Measurements from ENCODE around the gene DDHD1. TPM values are rescaled to one million over a fixed set of nuclear protein-coding genes. Genes with fewer than 3 reads are reported as not detected.
"Not testable (repeated sequence)": the region's sequence is repeated elsewhere in the genome, so short reads cannot be mapped to it uniquely, and the experiment has no call there.

The DDHD1 gene
- total RNA-seq, 1 experiment from 2014 or later = 20.0 TPM

DNA sequence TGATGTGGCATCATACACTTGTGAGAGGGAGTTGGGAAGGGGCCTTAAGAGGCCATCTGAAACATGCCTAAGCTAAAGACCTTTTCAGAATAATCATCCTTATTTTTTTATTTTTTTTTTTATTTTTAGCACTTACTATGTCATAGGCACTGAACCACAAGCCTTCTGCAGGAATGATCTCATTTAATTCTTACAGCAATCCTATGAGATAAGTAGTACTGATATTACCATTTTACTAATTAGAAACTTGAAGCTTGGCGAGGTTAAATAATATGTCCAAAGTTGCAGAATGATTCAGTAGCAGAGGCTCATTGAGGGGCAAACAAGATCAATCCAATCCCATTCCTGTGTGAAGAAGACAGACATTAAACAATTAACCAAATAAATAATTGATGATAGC is 33.4 kb upstream of the DDHD1 start (continued):
- TF ChIP-seq, protein P1, sequence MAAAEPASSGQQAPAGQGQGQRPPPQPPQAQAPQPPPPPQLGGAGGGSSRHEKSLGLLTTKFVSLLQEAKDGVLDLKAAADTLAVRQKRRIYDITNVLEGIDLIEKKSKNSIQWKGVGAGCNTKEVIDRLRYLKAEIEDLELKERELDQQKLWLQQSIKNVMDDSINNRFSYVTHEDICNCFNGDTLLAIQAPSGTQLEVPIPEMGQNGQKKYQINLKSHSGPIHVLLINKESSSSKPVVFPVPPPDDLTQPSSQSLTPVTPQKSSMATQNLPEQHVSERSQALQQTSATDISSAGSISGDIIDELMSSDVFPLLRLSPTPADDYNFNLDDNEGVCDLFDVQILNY (CRISPR knock-in tag; IDR thresholded peaks at IDR 0.05) = no peak
- TF ChIP-seq ZNF232 (CRISPR knock-in tag; IDR thresholded peaks at IDR 0.05) = no peak

DNA sequence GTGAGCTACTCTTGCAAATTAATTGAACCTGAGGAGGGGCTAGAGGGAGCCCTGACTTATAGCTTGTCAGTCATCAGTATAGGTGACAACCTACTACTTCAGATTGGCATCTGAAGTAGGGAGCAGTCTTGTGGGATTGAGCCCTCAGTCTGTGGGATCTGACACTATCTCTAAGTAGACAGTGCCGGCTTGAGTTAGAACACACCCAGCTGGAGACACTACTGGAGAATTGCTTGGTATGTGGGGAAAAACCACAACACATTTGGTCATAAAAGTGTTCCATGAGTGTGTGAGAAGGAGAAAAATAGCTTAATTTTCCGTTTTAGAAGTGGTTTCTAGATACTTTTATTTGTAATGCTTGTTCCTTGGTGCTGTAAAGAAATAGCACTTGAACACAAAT is 30.5 kb upstream of the DDHD1 start:
- TF ChIP-seq NR3C1 (CRISPR knock-in tag; conservative IDR thresholded peaks at IDR 0.05; ENCODE audit: low read depth) = no peak
- TF ChIP-seq RELA (CRISPR knock-in tag; IDR thresholded peaks at IDR 0.05; ENCODE audit: borderline replicate concordance) = no peak
- no peak for TF ChIP-seq ZNF121 (CRISPR knock-in tag; IDR thresholded peaks at IDR 0.05)
- no peak for TF ChIP-seq ESRRA (CRISPR knock-in tag; IDR thresholded peaks at IDR 0.05; ENCODE audit: borderline replicate concordance)
- TF ChIP-seq ZSCAN18 (CRISPR knock-in tag; IDR thresholded peaks at IDR 0.05) = no peak
- TF ChIP-seq ZNF138 (CRISPR knock-in tag; conservative IDR thresholded peaks at IDR 0.05) = no peak
- TF ChIP-seq OVOL2 (CRISPR knock-in tag; IDR thresholded peaks at IDR 0.05; ENCODE audit: borderline replicate concordance) = no peak
- TF ChIP-seq, protein P2, sequence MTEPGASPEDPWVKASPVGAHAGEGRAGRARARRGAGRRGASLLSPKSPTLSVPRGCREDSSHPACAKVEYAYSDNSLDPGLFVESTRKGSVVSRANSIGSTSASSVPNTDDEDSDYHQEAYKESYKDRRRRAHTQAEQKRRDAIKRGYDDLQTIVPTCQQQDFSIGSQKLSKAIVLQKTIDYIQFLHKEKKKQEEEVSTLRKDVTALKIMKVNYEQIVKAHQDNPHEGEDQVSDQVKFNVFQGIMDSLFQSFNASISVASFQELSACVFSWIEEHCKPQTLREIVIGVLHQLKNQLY (CRISPR knock-in tag; IDR thresholded peaks at IDR 0.05) = no peak
- TF ChIP-seq ZNF416 (CRISPR knock-in tag; IDR thresholded peaks at IDR 0.05) = no peak
- TF ChIP-seq AR (CRISPR knock-in tag; IDR thresholded peaks at IDR 0.05) = no peak
- TF ChIP-seq NR1H2 (CRISPR knock-in tag; IDR thresholded peaks at IDR 0.05) = no peak
- TF ChIP-seq CDX4 (CRISPR knock-in tag; IDR thresholded peaks at IDR 0.05; ENCODE audit: borderline replicate concordance) = no peak
- ATAC-seq = no peak
- H3K27me3 Mint-ChIP-seq (ENCODE audit: low read depth) = no peaks in the 10 kb centered on the region
- ChIA-PET CTCF (no interaction called here), POLR2A (no interaction called here)
- peaks cover 16% of the 10 kb centered on the region for H3K9me3 Mint-ChIP-seq
- no peak overlapping the region for H3K4me3 Mint-ChIP-seq
- no peak overlapping the region; the same call in 1 of the 2 replicates for H3K27ac Mint-ChIP-seq
- H3K36me3 Mint-ChIP-seq = peaks cover 9% of the 10 kb centered on the region
- peaks cover 31% of the 10 kb centered on the region for H3K4me1 Mint-ChIP-seq
- DNase-seq (ENCODE audit: low spot score) = no peak

DNA sequence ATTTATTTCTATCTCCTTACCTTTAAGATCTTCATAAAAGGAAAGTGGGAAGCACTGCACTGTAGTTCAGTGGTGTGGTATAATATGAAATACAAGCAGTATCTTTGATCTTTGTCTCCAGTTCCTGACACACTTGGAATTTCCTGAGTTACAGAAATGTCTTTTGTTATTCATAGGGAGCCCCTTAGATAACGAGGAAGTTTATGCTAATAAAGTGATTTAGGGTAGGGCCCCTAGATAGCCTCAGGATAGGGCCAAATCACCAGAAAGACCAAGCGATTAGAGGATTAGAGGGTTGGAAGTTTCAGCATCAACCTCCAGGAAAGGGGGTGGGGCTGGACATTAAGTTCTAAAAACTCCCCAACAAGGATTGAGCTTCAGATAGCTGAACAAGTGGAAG is 29.9 kb upstream of the DDHD1 start:
- ChIA-PET POLR2A (no interaction called here), CTCF (no interaction called here)
- no peak overlapping the region for H3K4me3 Mint-ChIP-seq
- H3K36me3 Mint-ChIP-seq = peaks cover 9% of the 10 kb centered on the region
- TF ChIP-seq IRF2 (CRISPR knock-in tag; IDR thresholded peaks at IDR 0.05; ENCODE audit: borderline replicate concordance, low read depth) = no peak
- TF ChIP-seq ESRRA (CRISPR knock-in tag; IDR thresholded peaks at IDR 0.05; ENCODE audit: borderline replicate concordance) = no peak
- TF ChIP-seq NR1H2 (CRISPR knock-in tag; IDR thresholded peaks at IDR 0.05) = no peak
- DNase-seq (ENCODE audit: low spot score) (no peak), ATAC-seq (no peak)
- H3K27me3 Mint-ChIP-seq (ENCODE audit: low read depth) = no peaks in the 10 kb centered on the region
- H3K27ac Mint-ChIP-seq = no peak overlapping the region
- H3K9me3 Mint-ChIP-seq = peaks cover 16% of the 10 kb centered on the region
- H3K4me1 Mint-ChIP-seq = peaks cover 31% of the 10 kb centered on the region

DNA sequence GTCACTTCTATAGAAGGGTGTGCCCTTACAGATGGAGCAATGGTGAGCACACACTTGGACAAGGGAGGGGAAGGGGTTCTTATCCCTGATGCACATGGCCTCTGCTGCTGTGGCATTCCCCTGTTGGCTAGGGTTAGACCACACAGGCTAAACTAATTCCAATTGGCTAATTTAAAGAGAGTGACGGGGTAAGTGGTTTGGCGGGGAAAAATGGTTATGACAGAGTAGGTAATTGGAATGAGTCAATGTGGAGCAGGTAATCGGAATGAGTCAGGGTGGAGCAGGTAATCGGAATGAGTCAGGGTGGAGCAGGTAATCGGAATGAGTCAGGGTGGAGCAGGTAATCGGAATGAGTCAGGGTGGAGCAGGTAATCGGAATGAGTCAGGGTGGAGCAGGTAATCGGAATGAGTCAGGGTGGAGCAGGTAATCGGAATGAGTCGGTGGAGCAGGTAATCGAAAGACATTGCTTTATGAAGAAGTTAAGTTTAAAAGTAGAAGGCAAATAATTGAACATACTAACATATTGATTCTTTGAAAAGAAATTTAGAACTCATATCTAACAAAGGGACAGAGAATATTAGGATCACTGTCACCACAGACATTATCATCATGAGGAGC is 28.4 kb upstream of the DDHD1 start:
- peaks cover 16% of the 10 kb centered on the region for H3K9me3 Mint-ChIP-seq
- H3K4me1 Mint-ChIP-seq = peaks cover 37% of the 10 kb centered on the region
- ATAC-seq; H3K4me3 Mint-ChIP-seq; H3K36me3 Mint-ChIP-seq; POLR2A ChIA-PET; H3K27me3 Mint-ChIP-seq (ENCODE audit: low read depth); H3K27ac Mint-ChIP-seq; DNase-seq (ENCODE audit: low spot score): not testable (repeated sequence)
- CTCF ChIA-PET = interaction anchor here (1.2 to 1.6 kb wide), 6 partner anchors 8 to 230 kb away, joined by 3 to 21 read pairs (median 6); partner anchors contain the start of gene DDHD1
